Measurements from ENCODE around the gene OR4N2. TPM values are rescaled to one million over a fixed set of nuclear protein-coding genes. Genes with fewer than 3 reads are reported as not detected.
"Not testable (repeated sequence)": the region's sequence is repeated elsewhere in the genome, so short reads cannot be mapped to it uniquely, and the experiment has no call there.

OR4N2 gene, protein sequence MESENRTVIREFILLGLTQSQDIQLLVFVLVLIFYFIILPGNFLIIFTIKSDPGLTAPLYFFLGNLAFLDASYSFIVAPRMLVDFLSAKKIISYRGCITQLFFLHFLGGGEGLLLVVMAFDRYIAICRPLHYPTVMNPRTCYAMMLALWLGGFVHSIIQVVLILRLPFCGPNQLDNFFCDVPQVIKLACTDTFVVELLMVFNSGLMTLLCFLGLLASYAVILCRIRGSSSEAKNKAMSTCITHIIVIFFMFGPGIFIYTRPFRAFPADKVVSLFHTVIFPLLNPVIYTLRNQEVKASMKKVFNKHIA
- total RNA-seq: not detected

GRCh38 chr14:19803470-19803869 lies at the start of gene OR4N2:
Gene OR4N2, plus strand, starts transcription at chr14:19803770. Its CDS starts 23,679 bp downstream, at chr14:19827449.
- H3K4me3 ChIP-seq; H3K36me3 ChIP-seq; DNase-seq (ENCODE audit: low spot score in 2 of 2); H3K27me3 ChIP-seq; H3K9me3 ChIP-seq; H3K4me1 ChIP-seq; H3K27ac ChIP-seq; intact Hi-C loops (cut with DNase I): not testable (repeated sequence)

DNA sequence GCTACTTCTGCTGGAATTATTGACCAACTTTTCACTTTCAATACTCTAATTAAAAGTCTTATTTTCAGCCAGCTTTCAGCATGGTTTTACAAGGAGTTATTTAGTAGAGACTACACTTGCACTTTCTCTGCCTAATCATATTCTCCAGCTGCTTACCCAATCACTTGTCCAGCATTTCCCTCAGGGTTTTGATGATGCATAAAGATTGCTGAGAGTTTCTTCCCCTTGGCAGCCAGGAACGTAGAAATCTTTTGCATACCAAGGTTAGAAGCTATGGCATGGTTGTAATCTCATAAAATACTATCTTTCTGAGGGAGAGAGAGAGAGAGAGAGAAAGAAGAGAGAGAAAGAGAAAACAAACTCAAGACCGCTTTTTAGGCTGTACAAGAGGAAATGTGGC lies 49.4 kb upstream of the OR4N2 start:
- no peak for DNase-seq (ENCODE audit: low spot score in 2 of 2)
- H3K4me3 ChIP-seq: no peak overlapping the region
- intact Hi-C loops (cut with DNase I): no loop called here
- no peaks in the 10 kb centered on the region for H3K9me3 ChIP-seq
- H3K36me3 ChIP-seq: no peaks in the 10 kb centered on the region
- H3K27me3 ChIP-seq: no peaks in the 10 kb centered on the region
- H3K4me1 ChIP-seq: no peaks in the 10 kb centered on the region
- TF ChIP-seq CTCF (IDR thresholded peaks at IDR 0.05): no peak
- H3K27ac ChIP-seq: no peak overlapping the region

DNA sequence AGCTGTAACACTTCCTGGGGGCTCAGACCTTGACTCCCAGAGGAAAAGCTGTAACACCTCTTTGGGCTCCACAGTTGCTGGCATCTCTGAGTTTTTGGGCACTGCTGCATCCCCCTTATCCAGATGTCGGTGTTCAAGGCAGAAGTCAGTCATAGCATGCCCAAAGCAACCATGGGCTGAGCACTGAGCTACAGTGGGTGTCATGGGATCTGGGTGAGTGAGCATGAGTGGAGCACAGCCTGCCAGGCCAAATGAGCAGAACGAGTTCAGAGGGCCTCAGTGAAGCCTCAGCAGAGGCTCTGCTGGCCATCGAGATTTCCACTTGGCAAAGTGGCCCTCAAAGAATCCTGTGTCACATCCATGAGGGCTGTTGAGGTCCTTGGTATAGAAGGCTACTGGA lies 32.1 kb upstream of the OR4N2 start:
- H3K27me3 ChIP-seq; H3K27ac ChIP-seq; DNase-seq (ENCODE audit: low spot score in 2 of 2); H3K36me3 ChIP-seq; H3K4me3 ChIP-seq; H3K9me3 ChIP-seq; intact Hi-C loops (cut with DNase I); H3K4me1 ChIP-seq: not testable (repeated sequence)

DNA sequence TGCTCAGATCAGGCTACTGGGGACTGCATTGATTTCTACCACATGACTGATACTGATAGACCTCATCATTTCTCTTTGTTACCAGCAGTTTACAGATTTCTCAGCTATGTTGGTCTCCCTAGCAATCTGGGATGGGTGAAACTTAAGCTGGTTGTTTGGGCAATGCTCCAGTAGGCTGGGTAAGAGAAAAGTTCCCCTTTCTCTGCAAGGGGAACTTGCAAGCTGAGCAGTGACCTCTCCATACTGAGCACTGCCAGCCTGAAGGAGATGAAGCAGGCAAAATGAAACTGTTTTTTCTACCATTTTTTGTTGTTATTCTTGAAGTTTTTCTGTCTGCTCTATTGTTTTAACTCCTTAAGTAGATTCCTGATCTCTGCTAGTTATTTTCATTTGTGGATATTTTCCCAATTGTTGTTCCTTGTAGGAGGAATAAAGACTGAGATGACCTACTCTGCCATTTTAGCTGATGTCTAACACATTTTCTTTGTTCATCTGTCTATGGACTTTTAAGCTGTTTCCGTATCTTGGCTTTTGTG lies 31.6 kb upstream of the OR4N2 start:
- Histone ChIP-seq H3K9me3 (peaks cover 0 to 7% of the 10 kb centered on the region in 2 donors), H3K4me1 (no peaks in the 10 kb centered on the region), H3K27ac (no peak overlapping the region), H3K36me3 (no peaks in the 10 kb centered on the region), H3K27me3 (no peaks in the 10 kb centered on the region), H3K4me3 (no peak overlapping the region)
- no peak for DNase-seq (ENCODE audit: low spot score in 2 of 2)
- TF ChIP-seq CTCF (IDR thresholded peaks at IDR 0.05): no peak
- intact Hi-C loops (cut with DNase I): no loop called here

DNA sequence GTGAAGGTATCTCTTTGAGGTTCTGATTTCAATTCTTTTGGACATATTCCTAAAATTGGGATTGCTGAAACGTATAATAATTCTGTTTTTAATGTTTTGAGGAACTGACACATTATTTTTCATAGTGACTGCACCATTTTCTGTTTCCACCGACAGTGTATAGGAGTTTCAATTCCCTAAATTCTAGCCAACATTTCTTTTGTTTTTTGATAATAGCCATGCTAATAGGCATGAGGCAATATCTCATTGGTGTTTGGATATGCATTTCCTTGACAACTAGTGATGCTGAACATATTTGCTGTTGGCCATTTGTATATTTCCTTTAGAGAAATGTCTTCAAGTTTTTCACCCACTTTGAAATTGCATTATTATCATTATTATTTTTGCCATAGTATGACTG lies 31.1 kb upstream of the OR4N2 start:
- H3K9me3 ChIP-seq; H3K36me3 ChIP-seq; H3K27me3 ChIP-seq; H3K4me3 ChIP-seq; intact Hi-C loops (cut with DNase I); H3K27ac ChIP-seq; DNase-seq (ENCODE audit: low spot score in 2 of 2); H3K4me1 ChIP-seq: not testable (repeated sequence)

GRCh38 chr14:19773204-19773603 lies 30.4 kb upstream of the OR4N2 start, which contains the start of gene OR4M1:
Gene OR4M1, plus strand, starts transcription at chr14:19773504. Its CDS starts 6,819 bp downstream, at chr14:19780323.
- H3K9me3 ChIP-seq; DNase-seq (ENCODE audit: low spot score in 2 of 2); H3K27ac ChIP-seq; H3K36me3 ChIP-seq; H3K4me3 ChIP-seq; H3K4me1 ChIP-seq; H3K27me3 ChIP-seq; intact Hi-C loops (cut with DNase I): not testable (repeated sequence)

DNA sequence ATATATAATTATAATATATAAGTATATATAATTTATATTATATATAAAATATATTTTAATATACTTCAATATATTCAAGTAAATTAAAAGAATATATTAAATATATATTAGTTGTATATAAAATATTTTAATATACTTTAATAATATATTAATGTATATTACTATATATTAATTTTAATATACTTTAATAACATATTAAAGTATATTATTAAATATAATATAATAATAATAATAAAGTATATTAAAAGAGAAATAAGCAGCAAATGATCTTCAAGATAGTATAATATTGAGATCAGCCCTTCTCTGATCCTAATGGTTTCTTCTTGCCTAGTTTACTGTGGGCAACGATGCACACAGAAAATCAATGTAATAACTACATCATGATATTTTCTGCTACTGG lies 28.0 kb upstream of the OR4N2 start:
- TF ChIP-seq CTCF (IDR thresholded peaks at IDR 0.05): no peak
- Histone ChIP-seq H3K9me3 (peaks cover 0 to 7% of the 10 kb centered on the region in 2 donors), H3K36me3 (no peaks in the 10 kb centered on the region), H3K27ac (no peak overlapping the region), H3K4me3 (no peak overlapping the region), H3K27me3 (no peaks in the 10 kb centered on the region), H3K4me1 (no peaks in the 10 kb centered on the region)
- no peak for DNase-seq (ENCODE audit: low spot score in 2 of 2)
- intact Hi-C loops (cut with DNase I): no loop called here

DNA sequence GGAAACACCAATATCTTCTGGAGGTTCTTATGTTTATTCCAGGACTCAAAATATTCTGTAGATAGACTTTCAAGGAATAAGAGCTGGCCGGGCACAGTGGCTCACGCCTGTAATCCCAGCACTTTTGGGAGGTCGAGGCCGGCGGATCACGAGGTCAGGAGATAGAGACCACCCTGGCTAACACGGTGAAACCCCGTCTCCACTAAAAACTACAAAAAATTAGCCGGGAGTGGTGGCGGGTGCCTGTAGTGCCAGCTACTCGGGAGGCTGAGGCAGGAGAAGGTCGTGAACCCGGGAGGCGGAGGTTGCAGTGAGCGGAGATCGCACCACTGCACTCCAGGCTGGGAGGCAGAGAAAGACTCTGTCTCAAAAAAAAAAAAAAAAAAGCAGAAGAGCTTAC lies 17.7 kb upstream of the OR4N2 start:
- DNase-seq (ENCODE audit: low spot score in 2 of 2); intact Hi-C loops (cut with DNase I): not testable (repeated sequence)

GRCh38 chr14:19787318-19787717 lies 16.3 kb upstream of the OR4N2 start:
- not testable (repeated sequence) for H3K27ac ChIP-seq; DNase-seq (ENCODE audit: low spot score in 2 of 2)

More for the DNA sequence above, 17.7 kb upstream of the OR4N2 start:
- H3K27me3 ChIP-seq, H3K9me3 ChIP-seq, H3K27ac ChIP-seq, H3K4me1 ChIP-seq, H3K36me3 ChIP-seq, H3K4me3 ChIP-seq: not testable (repeated sequence)

DNA sequence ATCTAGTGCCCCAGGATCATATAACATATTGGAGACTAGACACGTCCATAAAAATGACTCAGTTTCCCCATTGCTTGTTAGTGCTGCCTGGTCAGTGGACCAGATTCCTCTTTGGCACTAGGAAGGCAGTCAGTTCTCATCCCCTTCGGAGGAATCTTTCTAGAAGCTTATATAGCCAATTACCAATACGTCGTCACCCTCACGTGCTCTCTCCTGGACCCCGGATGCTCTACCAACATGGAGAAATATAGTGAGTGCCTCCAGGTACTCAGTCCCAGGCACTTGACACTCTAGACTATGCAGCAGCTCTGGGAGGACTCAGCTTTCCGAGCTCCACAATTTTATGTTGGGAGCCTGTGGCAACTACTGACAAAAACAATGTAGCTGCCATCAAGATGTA lies 15.4 kb upstream of the OR4N2 start:
- H3K4me3 ChIP-seq; H3K4me1 ChIP-seq; intact Hi-C loops (cut with DNase I); H3K27me3 ChIP-seq; H3K36me3 ChIP-seq; H3K9me3 ChIP-seq; DNase-seq (ENCODE audit: low spot score in 2 of 2); H3K27ac ChIP-seq: not testable (repeated sequence)

More at GRCh38 chr14:19787318-19787717, 16.3 kb upstream of the OR4N2 start:
- H3K9me3 ChIP-seq; H3K36me3 ChIP-seq; H3K4me1 ChIP-seq; intact Hi-C loops (cut with DNase I); H3K27me3 ChIP-seq; H3K4me3 ChIP-seq: not testable (repeated sequence)

- H3K4me1 ChIP-seq; H3K36me3 ChIP-seq; H3K9me3 ChIP-seq; H3K27ac ChIP-seq; H3K4me3 ChIP-seq; H3K27me3 ChIP-seq; intact Hi-C loops (cut with DNase I); DNase-seq (ENCODE audit: low spot score in 2 of 2): not testable (repeated sequence)
These were observed 7.0 kb upstream of the OR4N2 start for GRCh38 chr14:19796520-19797108.

Measured in ascending aorta (tissue), 2 donors.